ENCODE data around the gene CES3.
"Not testable (repeated sequence)": the region's sequence is repeated elsewhere in the genome, so short reads cannot be mapped to it uniquely, and the experiment has no call there.

The CES3 gene

GRCh38 chr16:66944971-66945370, 16.1 kb upstream of the CES3 start:
- DNase-seq (ENCODE audit: low spot score), result not testable (repeated sequence)

GRCh38 chr16:66945939-66946338, 15.1 kb upstream of the CES3 start:
- no peak for DNase-seq (ENCODE audit: low spot score)

- DNase-seq (ENCODE audit: low spot score), result no peak
Observed at GRCh38 chr16:66946541-66946940, 14.5 kb upstream of the CES3 start.

- DNase-seq (ENCODE audit: low spot score), result no peak
Observed at GRCh38 chr16:66946974-66947301, 14.1 kb upstream of the CES3 start.

GRCh38 chr16:66947302-66948065, 13.6 kb upstream of the CES3 start:
- DNase-seq (ENCODE audit: low spot score), result peak; percentile 84

GRCh38 chr16:66948134-66948836, 12.8 kb upstream of the CES3 start:
- no peak for DNase-seq (ENCODE audit: low spot score)

- DNase-seq (ENCODE audit: low spot score), result no peak
Observed at GRCh38 chr16:66948837-66949225, 12.2 kb upstream of the CES3 start.

GRCh38 chr16:66949472-66949871, 11.6 kb upstream of the CES3 start:
- no peak for DNase-seq (ENCODE audit: low spot score)

GRCh38 chr16:66950437-66950836, 10.6 kb upstream of the CES3 start:
- no peak for DNase-seq (ENCODE audit: low spot score)

GRCh38 chr16:66950971-66951790, 9.9 kb upstream of the CES3 start:
- no peak for DNase-seq (ENCODE audit: low spot score)

- DNase-seq (ENCODE audit: low spot score), result no peak
Observed at GRCh38 chr16:66952430-66953110, 8.5 kb upstream of the CES3 start.

GRCh38 chr16:66953462-66954096, 7.5 kb upstream of the CES3 start:
- DNase-seq (ENCODE audit: low spot score), result no peak

GRCh38 chr16:66954097-66954659, 6.9 kb upstream of the CES3 start:
- peak; percentile 80 for DNase-seq (ENCODE audit: low spot score)

- not testable (repeated sequence) for DNase-seq (ENCODE audit: low spot score)
Observed at GRCh38 chr16:66955363-66956153, 5.5 kb upstream of the CES3 start.

- not testable (repeated sequence) for DNase-seq (ENCODE audit: low spot score)
Observed at GRCh38 chr16:66956154-66956457, 5.0 kb upstream of the CES3 start.

- DNase-seq (ENCODE audit: low spot score), result no peak
Observed at GRCh38 chr16:66958857-66959703, 2.0 kb upstream of the CES3 start.

GRCh38 chr16:66959704-66960161, 1.3 kb upstream of the CES3 start:
- no peak for DNase-seq (ENCODE audit: low spot score)

- DNase-seq (ENCODE audit: low spot score), result no peak
Observed at GRCh38 chr16:66960270-66960669, 796 bp upstream of the CES3 start.

GRCh38 chr16:66961914-66962313, 848 bp downstream of the CES3 start:
- no peak for DNase-seq (ENCODE audit: low spot score)
